Karpas-422 (cell line): ENCODE data around the gene DLX1. TPM values are rescaled to one million over a fixed set of nuclear protein-coding genes. Genes with fewer than 3 reads are reported as not detected.
"Not testable (repeated sequence)": the region's sequence is repeated elsewhere in the genome, so short reads cannot be mapped to it uniquely, and the experiment has no call there.

Experiments
- DNase-seq: peaks from one replicate; pipeline ENCODE4 v3.0.0-alpha.2; 2015
- H2AFZ ChIP-seq: fragments of 200-600 bp; sonication (generic); 2 replicates; pipeline ENCODE4 v1.6.1; 2014; ENCODE audit warnings: antibody characterized with exemption, low read length, mixed read lengths
- H3K27ac ChIP-seq: fragments of 200-600 bp; sonication (generic); 2 replicates; pipeline ENCODE4 v1.5.1; 2014; ENCODE audit warnings: mild to moderate bottlenecking, low read length, moderate library complexity
- H3K27me3 ChIP-seq: fragments of 200-600 bp; sonication (generic); 2 replicates; pipeline ENCODE4 v1.6.1; 2014; ENCODE audit warnings: low read length, mixed read lengths
- H3K36me3 ChIP-seq: fragments of 200-600 bp; sonication (generic); 2 replicates; pipeline ENCODE4 v1.6.1; 2014; ENCODE audit warnings: low read length, mixed read lengths; ENCODE audit not compliant: insufficient read depth
- H3K4me1 ChIP-seq: fragments of 200-600 bp; sonication (generic); 2 replicates; pipeline ENCODE4 v1.6.1; 2014; ENCODE audit warnings: mild to moderate bottlenecking, low read length, mixed read lengths
- H3K4me2 ChIP-seq: fragments of 200-600 bp; sonication (generic); 2 replicates; pipeline ENCODE4 v1.6.1; 2014; ENCODE audit warnings: low read length, low read depth, mild to moderate bottlenecking; ENCODE audit not compliant: poor library complexity, severe bottlenecking
- H3K4me3 ChIP-seq: fragments of 200-600 bp; sonication (generic); 2 replicates; pipeline ENCODE4 v1.5.1; 2014; ENCODE audit warnings: mild to moderate bottlenecking, antibody characterized with exemption, low read length, mixed read lengths
- H3K79me2 ChIP-seq: fragments of 200-600 bp; sonication (generic); 2 replicates; pipeline ENCODE4 v1.6.1; 2014; ENCODE audit warnings: mild to moderate bottlenecking, low read length, mixed read lengths
- H3K9ac ChIP-seq: fragments of 200-600 bp; sonication (generic); 2 replicates; pipeline ENCODE4 v1.6.0; 2014; ENCODE audit warnings: low read length
- H3K9me2 ChIP-seq: fragments of 200-600 bp; sonication (generic), shearing (Covaris generic); replicated peaks from 2 replicates; pipeline ENCODE4 v1.6.0; 2014; ENCODE audit warnings: mild to moderate bottlenecking, low read length, moderate library complexity; ENCODE audit not compliant: insufficient read depth
- H3K9me3 ChIP-seq: fragments of 300-700, 200-600 bp; sonication (generic); 2 replicates; pipeline ENCODE4 v1.6.1; 2014; ENCODE audit warnings: low read length, mixed read lengths
- H4K20me1 ChIP-seq: fragments of 200-600 bp; sonication (generic); 2 replicates; pipeline ENCODE4 v1.6.1; 2014; ENCODE audit warnings: mild to moderate bottlenecking, antibody characterized with exemption, low read length, low read depth; ENCODE audit not compliant: insufficient read depth
- total RNA-seq: library from RNA; depleted of rRNA; stranded (reverse); fragments of >200 nt; shearing (Covaris generic); gene quantifications from 2 replicates; pipeline ENCODE4 v1.2.3, GENCODE V29; 2014; ENCODE audit warnings: low replicate concordance

Gene DLX1
- total RNA-seq, 1 experiment from 2014 or later: 1.0 TPM

- Histone ChIP-seq H3K4me3 (no peak overlapping the region), H3K27ac (no peak overlapping the region), H3K4me1 (peaks cover 6% of the 10 kb centered on the region), H3K9me3 (no peaks in the 10 kb centered on the region), H2AFZ (no peak overlapping the region), H3K9me2 (no peaks in the 10 kb centered on the region), H4K20me1 (no peaks in the 10 kb centered on the region), H3K79me2 (no peaks in the 10 kb centered on the region), H3K4me2 (no peak overlapping the region), H3K9ac (no peak overlapping the region), H3K27me3 (no peaks in the 10 kb centered on the region), H3K36me3 (no peaks in the 10 kb centered on the region)
- DNase-seq: no peak
These were observed 43.2 kb downstream of the DLX1 start for GRCh38 chr2:172128484-172128883.

- H2AFZ ChIP-seq: no peak overlapping the region
- no peaks in the 10 kb centered on the region for H4K20me1 ChIP-seq
- no peaks in the 10 kb centered on the region for H3K27me3 ChIP-seq
- H3K9me2 ChIP-seq: no peaks in the 10 kb centered on the region
- no peak overlapping the region for H3K27ac ChIP-seq
- H3K9ac ChIP-seq: no peak overlapping the region
- H3K4me3 ChIP-seq: no peak overlapping the region
- H3K4me2 ChIP-seq: no peak overlapping the region
- no peak for DNase-seq
- H3K79me2 ChIP-seq: no peaks in the 10 kb centered on the region
- H3K4me1 ChIP-seq: peaks cover 6% of the 10 kb centered on the region
- H3K9me3 ChIP-seq: no peaks in the 10 kb centered on the region
- no peaks in the 10 kb centered on the region for H3K36me3 ChIP-seq
These were observed 44.1 kb downstream of the DLX1 start for GRCh38 chr2:172129404-172129803.

GRCh38 chr2:172131713-172132555 lies 46.6 kb downstream of the DLX1 start:
- no peaks in the 10 kb centered on the region for H4K20me1 ChIP-seq
- no peaks in the 10 kb centered on the region for H3K9me2 ChIP-seq
- H3K4me3 ChIP-seq: no peak overlapping the region
- H3K27ac ChIP-seq: no peak overlapping the region
- H2AFZ ChIP-seq: no peak overlapping the region
- DNase-seq: no peak
- peaks cover 6% of the 10 kb centered on the region for H3K4me1 ChIP-seq
- no peak overlapping the region for H3K9ac ChIP-seq
- no peaks in the 10 kb centered on the region for H3K9me3 ChIP-seq
- H3K36me3 ChIP-seq: no peaks in the 10 kb centered on the region
- no peaks in the 10 kb centered on the region for H3K27me3 ChIP-seq
- no peaks in the 10 kb centered on the region for H3K79me2 ChIP-seq
- H3K4me2 ChIP-seq: no peak overlapping the region

GRCh38 chr2:172134270-172134669 lies 49.0 kb downstream of the DLX1 start:
- H4K20me1 ChIP-seq: no peaks in the 10 kb centered on the region
- H3K27ac ChIP-seq: no peak overlapping the region
- no peaks in the 10 kb centered on the region for H3K9me3 ChIP-seq
- no peak overlapping the region for H3K4me3 ChIP-seq
- H3K9ac ChIP-seq: no peak overlapping the region
- no peaks in the 10 kb centered on the region for H3K36me3 ChIP-seq
- no peak for DNase-seq
- no peak overlapping the region for H3K4me2 ChIP-seq
- H3K9me2 ChIP-seq: no peaks in the 10 kb centered on the region
- no peak overlapping the region for H2AFZ ChIP-seq
- H3K79me2 ChIP-seq: no peaks in the 10 kb centered on the region
- peaks cover 6% of the 10 kb centered on the region for H3K4me1 ChIP-seq
- no peaks in the 10 kb centered on the region for H3K27me3 ChIP-seq

- Histone ChIP-seq H3K27ac (no peak overlapping the region), H3K4me3 (no peak overlapping the region), H3K4me2 (no peak overlapping the region), H2AFZ (no peak overlapping the region), H3K9me3 (no peaks in the 10 kb centered on the region), H3K27me3 (no peaks in the 10 kb centered on the region), H3K36me3 (no peaks in the 10 kb centered on the region), H4K20me1 (no peaks in the 10 kb centered on the region), H3K79me2 (no peaks in the 10 kb centered on the region), H3K4me1 (peaks cover 6% of the 10 kb centered on the region), H3K9me2 (no peaks in the 10 kb centered on the region), H3K9ac (no peak overlapping the region)
- no peak for DNase-seq
These were observed 50.1 kb downstream of the DLX1 start for GRCh38 chr2:172135446-172135845.

GRCh38 chr2:172137109-172137508 lies 51.8 kb downstream of the DLX1 start:
- H3K9ac ChIP-seq: no peak overlapping the region
- no peak overlapping the region for H3K27ac ChIP-seq
- H3K27me3 ChIP-seq: no peaks in the 10 kb centered on the region
- H2AFZ ChIP-seq: no peak overlapping the region
- H3K4me3 ChIP-seq: no peak overlapping the region
- no peak for DNase-seq
- H3K36me3 ChIP-seq: no peaks in the 10 kb centered on the region
- H3K9me2 ChIP-seq: no peaks in the 10 kb centered on the region
- H3K4me1 ChIP-seq: peaks cover 6% of the 10 kb centered on the region
- H3K9me3 ChIP-seq: no peaks in the 10 kb centered on the region
- H4K20me1 ChIP-seq: no peaks in the 10 kb centered on the region
- no peaks in the 10 kb centered on the region for H3K79me2 ChIP-seq
- H3K4me2 ChIP-seq: no peak overlapping the region

- no peak overlapping the region for H3K4me2 ChIP-seq
- H3K9me2 ChIP-seq: no peaks in the 10 kb centered on the region
- no peaks in the 10 kb centered on the region for H3K79me2 ChIP-seq
- H3K9ac ChIP-seq: no peak overlapping the region
- peaks cover 1% of the 10 kb centered on the region for H3K4me1 ChIP-seq
- no peaks in the 10 kb centered on the region for H3K36me3 ChIP-seq
- no peaks in the 10 kb centered on the region for H4K20me1 ChIP-seq
- no peaks in the 10 kb centered on the region for H3K27me3 ChIP-seq
- no peak overlapping the region for H3K27ac ChIP-seq
- H3K4me3 ChIP-seq: no peak overlapping the region
- no peak overlapping the region for H2AFZ ChIP-seq
- no peak for DNase-seq
- no peaks in the 10 kb centered on the region for H3K9me3 ChIP-seq
These were observed 52.6 kb downstream of the DLX1 start for GRCh38 chr2:172137943-172138342.

GRCh38 chr2:172138727-172139126 lies 53.4 kb downstream of the DLX1 start:
- H3K36me3 ChIP-seq, H3K79me2 ChIP-seq, DNase-seq, H3K4me3 ChIP-seq, H3K27me3 ChIP-seq, H3K9me2 ChIP-seq, H3K9me3 ChIP-seq, H4K20me1 ChIP-seq, H3K9ac ChIP-seq, H3K4me1 ChIP-seq, H3K27ac ChIP-seq, H2AFZ ChIP-seq, H3K4me2 ChIP-seq: not testable (repeated sequence)
